ENCODE data around the gene CNPY3.
A peak's percentile ranks its signal among the peaks of the same experiment; 100 is the strongest.
"Not testable (repeated sequence)": the region's sequence is repeated elsewhere in the genome, so short reads cannot be mapped to it uniquely, and the experiment has no call there.

CNPY3 gene

GRCh38 chr6:42916288-42916687, 13.0 kb upstream of the CNPY3 start:
- no peak for DNase-seq

- DNase-seq = no peak
These were observed 7.5 kb upstream of the CNPY3 start for GRCh38 chr6:42921801-42922200.

GRCh38 chr6:42923666-42924065, 5.6 kb upstream of the CNPY3 start:
- DNase-seq = no peak

- no peak for DNase-seq
These were observed 3.9 kb upstream of the CNPY3 start for GRCh38 chr6:42925248-42925857.

- peak in 3 of 4 experiments; percentile 25 to 47 (median 45) for DNase-seq
These were observed 611 bp downstream of the CNPY3 start for GRCh38 chr6:42929821-42930360.

- DNase-seq = no peak
These were observed 3.1 kb downstream of the CNPY3 start for GRCh38 chr6:42932412-42932811.

- no peak for DNase-seq
These were observed 3.9 kb downstream of the CNPY3 start for GRCh38 chr6:42933205-42933604.

- no peak for DNase-seq
These were observed 6.0 kb downstream of the CNPY3 start for GRCh38 chr6:42935322-42935721.

- DNase-seq = no peak
These were observed 7.1 kb downstream of the CNPY3 start for GRCh38 chr6:42936398-42936797.

- DNase-seq = no peak
These were observed 8.5 kb downstream of the CNPY3 start for GRCh38 chr6:42937548-42938427.

GRCh38 chr6:42938428-42938796, 9.1 kb downstream of the CNPY3 start:
- no peak for DNase-seq

GRCh38 chr6:42938987-42939809, 9.9 kb downstream of the CNPY3 start:
- DNase-seq = no peak

GRCh38 chr6:42939810-42940167, 10.5 kb downstream of the CNPY3 start:
- no peak for DNase-seq

GRCh38 chr6:42940493-42941045, 11.3 kb downstream of the CNPY3 start:
- DNase-seq = no peak

- not testable (repeated sequence) for DNase-seq
These were observed 12.1 kb downstream of the CNPY3 start for GRCh38 chr6:42941356-42941755.

- DNase-seq = no peak
These were observed 13.2 kb downstream of the CNPY3 start for GRCh38 chr6:42942444-42942843.

GRCh38 chr6:42947950-42948349, 18.7 kb downstream of the CNPY3 start:
- no peak for DNase-seq

- DNase-seq = no peak
These were observed 23.1 kb downstream of the CNPY3 start for GRCh38 chr6:42952389-42952788.

GRCh38 chr6:42954405-42954804, 25.1 kb downstream of the CNPY3 start:
- not testable (repeated sequence) for DNase-seq

GRCh38 chr6:42958125-42958524, 28.8 kb downstream of the CNPY3 start:
- no peak for DNase-seq

- no peak for DNase-seq
These were observed 30.6 kb downstream of the CNPY3 start for GRCh38 chr6:42959917-42960242.

GRCh38 chr6:42960243-42961019, 31.2 kb downstream of the CNPY3 start, which contains the start of gene GNMT:
Gene GNMT, plus strand, starts transcription at chr6:42960754. Its CDS starts 14 bp downstream, at chr6:42960768.
- no peak for DNase-seq
